RWPE1 (cell line): ENCODE data around the gene FLAD1.

Source experiments
- CTCF ChIA-PET: fragments of 350-600 bp; sonication (Branson Sonifier 250); formaldehyde crosslinking; extraction: SDS; loops from one replicate; lab custom pipeline; 2021; lab: Yijun Ruan, JAX
- POLR2A ChIA-PET: fragments of 400-600 bp; formaldehyde crosslinking; extraction: SDS; loops from one replicate; lab custom pipeline; 2020; ENCODE audit warnings: antibody characterized with exemption; ENCODE audit not compliant: low non-redundant PET; lab: Yijun Ruan, JAX
- DNase-seq: peaks from one replicate; pipeline ENCODE4 v3.0.0; 2012; ENCODE audit warnings: low spot score
- H3K27ac ChIP-seq: fragments of 450-650 bp; 2 replicates; pipeline ENCODE4 v1.5.1; 2017
- CTCF ChIP-seq: fragments of 450-650 bp; conservative IDR thresholded peaks from 2 replicates; pipeline ENCODE4 v1.5.1; 2017; ENCODE audit warnings: low read depth, mild to moderate bottlenecking

The FLAD1 gene

GRCh38 chr1:154966111-154966510, 17.0 kb upstream of the FLAD1 start:
- peak overlapping the region; percentile 100 for H3K27ac ChIP-seq
- no peak for TF ChIP-seq CTCF
- POLR2A ChIA-PET: no interaction called here
- CTCF ChIA-PET: no interaction called here
- DNase-seq: no peak

DNA sequence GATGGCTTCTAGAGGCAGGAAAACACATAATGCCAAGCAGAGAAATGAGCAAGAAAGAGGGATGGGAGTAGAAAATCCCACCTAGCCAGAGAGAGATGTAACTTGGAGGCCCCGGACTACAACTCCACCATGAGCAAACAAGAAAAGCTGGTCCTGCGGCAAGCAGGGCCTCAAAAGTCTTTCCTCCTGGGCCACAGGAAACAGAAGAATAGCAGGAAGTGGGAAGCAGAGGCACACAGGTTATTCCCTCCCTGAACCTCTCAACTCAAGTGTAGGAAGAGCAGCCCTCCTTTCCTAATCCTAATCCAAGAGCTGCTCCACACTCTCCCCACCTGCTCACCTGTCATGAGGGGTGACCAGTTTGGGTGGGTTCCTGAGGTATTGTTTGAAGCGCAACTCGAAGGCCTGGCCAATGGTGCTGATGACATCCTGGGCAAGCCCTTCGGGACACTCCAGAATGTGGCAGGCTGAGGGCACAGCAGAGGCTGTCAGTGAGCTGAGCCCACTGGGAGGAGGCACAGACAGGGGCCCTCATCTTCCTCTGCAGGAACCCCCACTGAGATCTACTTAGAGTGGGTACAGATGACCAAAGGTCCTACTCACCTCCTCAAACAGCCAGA, 15.7 kb upstream of the FLAD1 start:
- no peak for DNase-seq
- ChIA-PET POLR2A (no interaction called here), CTCF (no interaction called here)
- no peak for TF ChIP-seq CTCF
- H3K27ac ChIP-seq: peak overlapping the region; percentile 100

DNA sequence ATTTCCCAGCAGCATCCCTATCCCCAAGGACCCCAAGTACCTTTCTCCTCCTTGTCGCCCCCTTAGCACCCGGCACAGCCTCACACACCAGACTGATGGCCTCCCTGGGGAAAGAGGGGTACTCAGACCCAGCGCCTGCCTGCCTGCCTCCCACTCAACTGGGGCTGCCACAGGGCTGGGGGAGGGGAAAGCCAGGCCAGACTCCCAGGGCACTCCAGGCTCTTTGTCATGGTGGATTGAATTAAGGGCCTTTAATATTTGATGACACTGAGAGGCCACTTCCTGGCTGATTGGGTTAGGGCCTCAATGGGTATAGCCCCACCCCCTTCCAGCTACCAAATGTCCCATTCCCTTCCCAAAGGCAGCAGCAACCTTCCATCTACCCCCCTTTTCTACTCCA, 14.4 kb upstream of the FLAD1 start:
- no peak for TF ChIP-seq CTCF
- no peak for DNase-seq
- POLR2A ChIA-PET: interaction anchor here (0.6 kb wide), 1 partner anchor 13 kb away, joined by 3 read pairs; no protein-coding TSS in a partner anchor
- CTCF ChIA-PET: interaction anchor here (1.9 kb wide), 1 partner anchor 49 kb away, joined by 11 read pairs; no protein-coding TSS in a partner anchor
- H3K27ac ChIP-seq: peak overlapping the region; percentile 100

GRCh38 chr1:154969246-154969645, 13.9 kb upstream of the FLAD1 start:
- POLR2A ChIA-PET: interaction anchor here (0.6 to 3.9 kb wide), 2 partner anchors 8 to 13 kb away, joined by 3 to 24 read pairs; partner anchors contain the start of gene PYGO2
- CTCF ChIA-PET: interaction anchor here (0.6 to 1.9 kb wide), 2 partner anchors 49 to 159 kb away, joined by 3 to 11 read pairs; no protein-coding TSS in a partner anchor
- peak overlapping the region; percentile 100 for H3K27ac ChIP-seq
- TF ChIP-seq CTCF: no peak
- DNase-seq: no peak

GRCh38 chr1:154969860-154970452, 13.2 kb upstream of the FLAD1 start:
- ChIA-PET CTCF (interaction anchor here (0.5 to 1.9 kb wide), 6 partner anchors 16 to 158 kb away, joined by 3 to 11 read pairs (median 4); no protein-coding TSS in a partner anchor), POLR2A (interaction anchor here (0.6 to 3.9 kb wide), 3 partner anchors 9 to 16 kb away, joined by 3 to 24 read pairs (median 5); partner anchors contain the start of genes FLAD1 and PYGO2)
- H3K27ac ChIP-seq: peak overlapping the region; percentile 100
- TF ChIP-seq CTCF: no peak
- no peak for DNase-seq

- H3K27ac ChIP-seq: peak within 1 kb of the TSS; percentile 100
- ChIA-PET POLR2A (interaction anchor here (0.5 to 3.9 kb wide), 8 partner anchors 9 to 635 kb away, joined by 3 to 24 read pairs (median 4); partner anchors contain the start of genes FLAD1, PBXIP1 and PYGO2), CTCF (interaction anchor here (0.5 to 1.5 kb wide), 5 partner anchors 16 to 121 kb away, joined by 3 to 6 read pairs (median 4); no protein-coding TSS in a partner anchor)
- peak; percentile 96 for DNase-seq
- no peak for TF ChIP-seq CTCF
These were observed 12.4 kb upstream of the FLAD1 start, which contains the start of gene SHC1 for GRCh38 chr1:154970631-154971340. Gene SHC1, minus strand, starts transcription at chr1:154970747. Its CDS starts 221 bp downstream, at chr1:154970526.
